HG03103 (cell line): ENCODE results near the gene DPEP2.
"Not testable (repeated sequence)": the region's sequence is repeated elsewhere in the genome, so short reads cannot be mapped to it uniquely, and the experiment has no call there.

ENCODE experiments used
- ATAC-seq: cut with Tn5 transposase; IDR thresholded peaks from one replicate; pipeline ENCODE4 v1.9.1; 2021; ENCODE audit warnings: low read depth; ENCODE audit not compliant: unreplicated experiment

Gene DPEP2

GRCh38 chr16:68005786-68006286 is 6.6 kb upstream of the DPEP2 start:
- no peak for ATAC-seq

GRCh38 chr16:68005211-68005610 is 5.9 kb upstream of the DPEP2 start:
- ATAC-seq = no peak

GRCh38 chr16:68003031-68003430 is 3.7 kb upstream of the DPEP2 start:
- ATAC-seq = no peak

- no peak for ATAC-seq
Observed at GRCh38 chr16:68000450-68000849, 1.2 kb upstream of the DPEP2 start.

- ATAC-seq = no peak
Observed at GRCh38 chr16:67999985-68000384, 701 bp upstream of the DPEP2 start.

- not testable (repeated sequence) for ATAC-seq
Observed at GRCh38 chr16:67998231-67998778, 979 bp downstream of the DPEP2 start.

- no peak for ATAC-seq
Observed at GRCh38 chr16:67996666-67997065, 2.6 kb downstream of the DPEP2 start.

GRCh38 chr16:67995423-67995822 is 3.9 kb downstream of the DPEP2 start:
- no peak for ATAC-seq

- ATAC-seq = not testable (repeated sequence)
Observed at GRCh38 chr16:67994040-67994408, 5.3 kb downstream of the DPEP2 start.

- ATAC-seq = peak; percentile 62
Observed at GRCh38 chr16:67993207-67994039, 5.9 kb downstream of the DPEP2 start.

GRCh38 chr16:67992661-67993206 is 6.5 kb downstream of the DPEP2 start:
- peak; percentile 11 for ATAC-seq

- ATAC-seq = no peak
Observed at GRCh38 chr16:67990018-67990386, 9.3 kb downstream of the DPEP2 start.

- ATAC-seq = no peak
Observed at GRCh38 chr16:67989322-67990017, 9.8 kb downstream of the DPEP2 start.

- no peak for ATAC-seq
Observed at GRCh38 chr16:67988675-67989074, 10.6 kb downstream of the DPEP2 start.

- no peak for ATAC-seq
Observed at GRCh38 chr16:67987460-67988160, 11.7 kb downstream of the DPEP2 start.

GRCh38 chr16:67986949-67987348 is 12.3 kb downstream of the DPEP2 start:
- ATAC-seq = no peak

- no peak for ATAC-seq
Observed at GRCh38 chr16:67982011-67982696, 17.1 kb downstream of the DPEP2 start.

- no peak for ATAC-seq
Observed at GRCh38 chr16:67979955-67980678, 19.2 kb downstream of the DPEP2 start, which contains the start of gene DPEP3. DPEP3 (minus strand) TSS chr16:67980499; CDS start chr16:67980380, 119 bp downstream.

GRCh38 chr16:67977469-67978227 is 21.6 kb downstream of the DPEP2 start:
- ATAC-seq = no peak
